Measurements from ENCODE around the gene LRP1. TPM values are rescaled to one million over a fixed set of nuclear protein-coding genes. Genes with fewer than 3 reads are reported as not detected.

The LRP1 gene
- total and polyA plus RNA-seq, 2 of the 13 experiments (the other 11 are each of a cell fraction or from before 2014, with no cell fraction given), result 14.7 to 30.8 TPM

GRCh38 chr12:57148469-57149244 lies 20.4 kb downstream of the LRP1 start (continued):
- TF ChIP-seq MTA1 (CRISPR knock-in tag; IDR thresholded peaks at IDR 0.05; ENCODE audit: borderline replicate concordance), result peak; percentile 88; the same call in 1 of the 2 replicates
- TF ChIP-seq RCOR2 (CRISPR knock-in tag; IDR thresholded peaks at IDR 0.05), result peak; percentile 74; the same call in 1 of the 2 replicates
- no peak for TF ChIP-seq ZNF3 (CRISPR knock-in tag; IDR thresholded peaks at IDR 0.05)
- no peak for TF ChIP-seq PITX1 (CRISPR knock-in tag; IDR thresholded peaks at IDR 0.05)
- TF ChIP-seq ATRX (CRISPR knock-in tag; IDR thresholded peaks at IDR 0.05; ENCODE audit: borderline replicate concordance), result no peak
- TF ChIP-seq, protein P1, sequence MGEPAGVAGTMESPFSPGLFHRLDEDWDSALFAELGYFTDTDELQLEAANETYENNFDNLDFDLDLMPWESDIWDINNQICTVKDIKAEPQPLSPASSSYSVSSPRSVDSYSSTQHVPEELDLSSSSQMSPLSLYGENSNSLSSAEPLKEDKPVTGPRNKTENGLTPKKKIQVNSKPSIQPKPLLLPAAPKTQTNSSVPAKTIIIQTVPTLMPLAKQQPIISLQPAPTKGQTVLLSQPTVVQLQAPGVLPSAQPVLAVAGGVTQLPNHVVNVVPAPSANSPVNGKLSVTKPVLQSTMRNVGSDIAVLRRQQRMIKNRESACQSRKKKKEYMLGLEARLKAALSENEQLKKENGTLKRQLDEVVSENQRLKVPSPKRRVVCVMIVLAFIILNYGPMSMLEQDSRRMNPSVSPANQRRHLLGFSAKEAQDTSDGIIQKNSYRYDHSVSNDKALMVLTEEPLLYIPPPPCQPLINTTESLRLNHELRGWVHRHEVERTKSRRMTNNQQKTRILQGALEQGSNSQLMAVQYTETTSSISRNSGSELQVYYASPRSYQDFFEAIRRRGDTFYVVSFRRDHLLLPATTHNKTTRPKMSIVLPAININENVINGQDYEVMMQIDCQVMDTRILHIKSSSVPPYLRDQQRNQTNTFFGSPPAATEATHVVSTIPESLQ (CRISPR knock-in tag; conservative IDR thresholded peaks at IDR 0.05), result no peak
- no peak for TF ChIP-seq ZNF549 (CRISPR knock-in tag; IDR thresholded peaks at IDR 0.05)
- TF ChIP-seq ZBTB3 (CRISPR knock-in tag; IDR thresholded peaks at IDR 0.05; ENCODE audit: borderline replicate concordance, low read depth), result no peak
- TF ChIP-seq ZNF264 (CRISPR knock-in tag; IDR thresholded peaks at IDR 0.05), result no peak
- no peak for TF ChIP-seq ZFP1 (CRISPR knock-in tag; IDR thresholded peaks at IDR 0.05)
- no peak for TF ChIP-seq U2AF1 (optimal IDR thresholded peaks at IDR 0.05; ENCODE audit: low read depth, low read length)
- TF ChIP-seq PAF1 (CRISPR knock-in tag; IDR thresholded peaks at IDR 0.05), result no peak
- TF ChIP-seq, protein P2, sequence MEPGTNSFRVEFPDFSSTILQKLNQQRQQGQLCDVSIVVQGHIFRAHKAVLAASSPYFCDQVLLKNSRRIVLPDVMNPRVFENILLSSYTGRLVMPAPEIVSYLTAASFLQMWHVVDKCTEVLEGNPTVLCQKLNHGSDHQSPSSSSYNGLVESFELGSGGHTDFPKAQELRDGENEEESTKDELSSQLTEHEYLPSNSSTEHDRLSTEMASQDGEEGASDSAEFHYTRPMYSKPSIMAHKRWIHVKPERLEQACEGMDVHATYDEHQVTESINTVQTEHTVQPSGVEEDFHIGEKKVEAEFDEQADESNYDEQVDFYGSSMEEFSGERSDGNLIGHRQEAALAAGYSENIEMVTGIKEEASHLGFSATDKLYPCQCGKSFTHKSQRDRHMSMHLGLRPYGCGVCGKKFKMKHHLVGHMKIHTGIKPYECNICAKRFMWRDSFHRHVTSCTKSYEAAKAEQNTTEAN (CRISPR knock-in tag; conservative IDR thresholded peaks at IDR 0.05), result no peak
- TF ChIP-seq TBX3 (IDR thresholded peaks at IDR 0.05; ENCODE audit: borderline replicate concordance), result no peak
- TF ChIP-seq THRA (CRISPR knock-in tag; IDR thresholded peaks at IDR 0.05; ENCODE audit: borderline replicate concordance), result no peak; the same call in 1 of the 2 replicates
- TF ChIP-seq, protein P3, sequence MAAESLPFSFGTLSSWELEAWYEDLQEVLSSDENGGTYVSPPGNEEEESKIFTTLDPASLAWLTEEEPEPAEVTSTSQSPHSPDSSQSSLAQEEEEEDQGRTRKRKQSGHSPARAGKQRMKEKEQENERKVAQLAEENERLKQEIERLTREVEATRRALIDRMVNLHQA (CRISPR knock-in tag; IDR thresholded peaks at IDR 0.05), result no peak
- no peak for TF ChIP-seq YEATS2 (CRISPR knock-in tag; IDR thresholded peaks at IDR 0.05; ENCODE audit: borderline replicate concordance)
- TF ChIP-seq, protein P4, sequence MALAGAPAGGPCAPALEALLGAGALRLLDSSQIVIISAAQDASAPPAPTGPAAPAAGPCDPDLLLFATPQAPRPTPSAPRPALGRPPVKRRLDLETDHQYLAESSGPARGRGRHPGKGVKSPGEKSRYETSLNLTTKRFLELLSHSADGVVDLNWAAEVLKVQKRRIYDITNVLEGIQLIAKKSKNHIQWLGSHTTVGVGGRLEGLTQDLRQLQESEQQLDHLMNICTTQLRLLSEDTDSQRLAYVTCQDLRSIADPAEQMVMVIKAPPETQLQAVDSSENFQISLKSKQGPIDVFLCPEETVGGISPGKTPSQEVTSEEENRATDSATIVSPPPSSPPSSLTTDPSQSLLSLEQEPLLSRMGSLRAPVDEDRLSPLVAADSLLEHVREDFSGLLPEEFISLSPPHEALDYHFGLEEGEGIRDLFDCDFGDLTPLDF (CRISPR knock-in tag; IDR thresholded peaks at IDR 0.05), result no peak
- TF ChIP-seq JUND (CRISPR knock-in tag; IDR thresholded peaks at IDR 0.05), result no peak; the same call in 1 of the 2 replicates
- no peak for TF ChIP-seq ZKSCAN1 (IDR thresholded peaks at IDR 0.05; ENCODE audit: low read length)

All from HepG2 (cell line).